ENCODE data around the gene CMIP.
"Not testable (repeated sequence)": the region's sequence is repeated elsewhere in the genome, so short reads cannot be mapped to it uniquely, and the experiment has no call there.

The CMIP gene

DNA sequence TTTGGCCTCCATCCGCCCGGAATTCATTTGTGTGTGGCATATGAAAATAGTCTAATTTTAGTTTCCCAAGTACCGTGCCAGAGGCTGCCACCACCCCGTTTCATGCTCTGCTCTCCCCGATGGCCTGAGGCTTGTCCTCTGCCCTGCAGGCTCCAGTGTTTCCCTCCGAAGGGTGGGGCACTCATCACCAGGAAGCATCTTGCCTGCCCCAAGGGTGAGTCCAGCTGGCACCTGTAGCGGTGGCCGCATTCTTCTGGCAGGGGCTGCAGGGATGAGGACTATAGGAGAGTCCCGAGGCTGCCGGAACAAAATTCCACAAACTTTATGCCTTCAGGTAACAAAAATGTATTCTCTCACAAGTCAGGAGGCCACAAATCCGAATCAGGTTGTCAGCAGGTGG, 23.1 kb upstream of the CMIP start:
- DNase-seq: no peak

DNA sequence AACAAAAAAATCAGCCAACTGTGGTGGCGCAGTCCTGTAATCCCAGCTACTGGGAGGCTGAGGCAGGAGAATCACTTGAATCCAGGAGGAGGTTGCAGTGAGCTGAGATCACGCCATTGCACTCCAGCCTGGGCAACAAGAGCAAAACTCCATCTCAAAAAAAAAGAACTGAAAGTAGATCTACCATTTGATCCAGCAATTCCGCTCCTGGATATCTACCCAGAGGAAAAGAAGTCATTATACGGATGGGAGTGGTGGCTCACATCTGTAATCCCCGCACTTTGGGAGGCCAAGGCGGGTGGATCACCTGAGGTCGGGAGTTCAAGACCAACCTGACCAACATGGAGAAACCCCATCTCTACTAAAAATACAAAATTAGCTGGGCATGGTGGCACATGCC, 22.5 kb upstream of the CMIP start:
- DNase-seq: not testable (repeated sequence)

DNA sequence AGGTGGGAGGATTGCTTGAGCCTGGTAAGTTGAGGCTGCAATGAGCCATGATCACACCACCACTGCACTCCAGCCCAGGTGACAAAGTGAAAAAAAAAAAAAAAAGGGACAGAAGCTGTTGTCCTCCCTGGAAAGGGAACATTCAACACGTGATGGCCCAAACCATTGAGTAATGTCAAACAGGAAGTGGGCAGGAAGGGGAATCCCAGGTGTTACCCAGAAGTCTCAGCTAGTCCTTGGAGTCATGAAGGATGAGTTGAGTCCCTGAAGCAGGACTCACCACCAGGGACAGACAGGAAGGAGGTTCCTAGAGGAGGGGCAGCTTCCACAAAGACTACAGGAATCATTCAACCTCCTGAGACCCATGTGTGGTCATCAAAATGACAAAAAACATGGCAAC, 19.8 kb upstream of the CMIP start:
- no peak for DNase-seq

GRCh38 chr16:81427219-81427618, 17.4 kb upstream of the CMIP start:
- DNase-seq: no peak

- DNase-seq: peak; percentile 24
Observed at GRCh38 chr16:81429045-81429521, 15.5 kb upstream of the CMIP start.

GRCh38 chr16:81431554-81432353, 12.9 kb upstream of the CMIP start:
- no peak for DNase-seq

- DNase-seq: no peak
Observed at GRCh38 chr16:81432937-81433557, 11.6 kb upstream of the CMIP start.

- no peak for DNase-seq
Observed at GRCh38 chr16:81435103-81435502, 9.5 kb upstream of the CMIP start.

- no peak for DNase-seq
Observed at GRCh38 chr16:81435567-81435966, 9.0 kb upstream of the CMIP start.

GRCh38 chr16:81436386-81436785, 8.2 kb upstream of the CMIP start:
- DNase-seq: no peak

GRCh38 chr16:81437865-81438264, 6.7 kb upstream of the CMIP start:
- no peak for DNase-seq

DNA sequence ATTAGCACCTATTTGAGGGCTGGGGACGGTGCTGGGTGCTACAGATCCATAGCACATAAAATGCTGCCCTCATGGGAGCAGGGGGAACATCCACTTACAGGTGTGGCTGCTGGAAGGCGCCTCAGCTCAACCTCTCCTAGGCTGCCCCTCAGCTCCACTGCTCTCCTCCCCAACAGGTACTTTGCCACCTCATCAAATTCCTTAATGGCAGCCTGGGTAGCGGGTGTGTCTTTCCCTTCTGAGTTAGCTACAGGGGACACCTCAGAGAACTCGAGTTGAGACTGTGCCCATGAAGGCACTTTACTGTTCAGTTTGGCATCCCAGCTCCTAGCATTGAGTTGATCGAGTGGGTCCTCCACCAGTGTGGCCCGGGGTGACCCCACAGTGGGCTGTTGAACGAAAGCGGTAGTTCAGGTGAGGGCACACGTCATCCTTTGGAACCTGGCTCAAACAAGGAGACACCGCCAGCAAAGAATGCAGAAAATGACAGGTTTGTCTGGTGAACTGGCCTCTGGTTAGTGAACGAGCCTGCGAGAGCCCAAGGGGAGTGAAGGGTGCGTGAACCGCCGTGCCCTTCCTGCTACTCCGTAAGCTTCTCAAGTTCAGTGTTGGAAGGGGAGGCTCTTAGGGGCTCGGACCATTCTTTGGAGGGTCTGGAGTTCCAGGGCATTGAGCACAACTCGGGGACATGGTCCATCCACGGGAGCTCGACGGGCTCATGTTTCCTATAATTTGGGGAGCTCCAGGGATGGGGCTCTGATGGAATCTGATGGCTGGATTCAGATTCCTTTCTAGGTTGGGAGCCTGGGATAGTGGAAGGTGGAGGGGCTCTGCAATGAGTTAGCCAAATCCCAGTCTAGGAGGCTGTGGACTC, 3.5 kb upstream of the CMIP start:
- DNase-seq: no peak

DNA sequence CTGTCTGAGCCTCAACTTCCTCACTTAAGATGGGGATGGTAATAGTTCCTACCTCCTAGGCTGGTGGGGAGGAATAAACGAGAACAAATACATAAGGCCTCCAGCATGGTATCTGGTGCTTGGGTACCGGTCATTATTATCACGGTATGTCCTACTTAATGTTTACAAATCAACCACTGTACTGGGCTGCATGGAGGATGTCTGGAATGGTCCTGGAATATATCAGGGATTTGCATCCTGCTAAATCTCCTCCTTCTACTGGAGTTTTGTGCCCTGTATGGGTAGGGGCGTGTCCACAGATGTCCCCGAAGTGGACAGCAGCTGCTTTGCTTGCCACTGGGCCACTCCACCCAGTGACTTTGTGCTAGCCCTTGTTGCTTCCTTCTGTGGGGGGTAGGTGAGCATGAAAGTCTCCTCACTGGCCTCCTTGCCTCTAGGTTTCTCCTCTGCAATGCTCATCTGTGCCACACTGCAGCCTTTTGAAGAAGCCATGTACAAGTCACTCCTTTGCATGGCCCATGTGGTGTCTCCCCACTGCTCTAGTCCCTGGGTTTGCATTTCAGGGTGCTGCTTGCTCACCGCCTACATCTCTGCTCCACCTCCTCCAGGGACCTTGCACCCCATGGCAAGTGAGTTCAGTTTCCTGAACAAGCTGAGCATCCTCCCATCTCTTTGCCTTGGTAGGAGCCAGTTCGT, 2.2 kb upstream of the CMIP start:
- no peak for DNase-seq

- DNase-seq: no peak
Observed at GRCh38 chr16:81442916-81443687, 1.5 kb upstream of the CMIP start.

DNA sequence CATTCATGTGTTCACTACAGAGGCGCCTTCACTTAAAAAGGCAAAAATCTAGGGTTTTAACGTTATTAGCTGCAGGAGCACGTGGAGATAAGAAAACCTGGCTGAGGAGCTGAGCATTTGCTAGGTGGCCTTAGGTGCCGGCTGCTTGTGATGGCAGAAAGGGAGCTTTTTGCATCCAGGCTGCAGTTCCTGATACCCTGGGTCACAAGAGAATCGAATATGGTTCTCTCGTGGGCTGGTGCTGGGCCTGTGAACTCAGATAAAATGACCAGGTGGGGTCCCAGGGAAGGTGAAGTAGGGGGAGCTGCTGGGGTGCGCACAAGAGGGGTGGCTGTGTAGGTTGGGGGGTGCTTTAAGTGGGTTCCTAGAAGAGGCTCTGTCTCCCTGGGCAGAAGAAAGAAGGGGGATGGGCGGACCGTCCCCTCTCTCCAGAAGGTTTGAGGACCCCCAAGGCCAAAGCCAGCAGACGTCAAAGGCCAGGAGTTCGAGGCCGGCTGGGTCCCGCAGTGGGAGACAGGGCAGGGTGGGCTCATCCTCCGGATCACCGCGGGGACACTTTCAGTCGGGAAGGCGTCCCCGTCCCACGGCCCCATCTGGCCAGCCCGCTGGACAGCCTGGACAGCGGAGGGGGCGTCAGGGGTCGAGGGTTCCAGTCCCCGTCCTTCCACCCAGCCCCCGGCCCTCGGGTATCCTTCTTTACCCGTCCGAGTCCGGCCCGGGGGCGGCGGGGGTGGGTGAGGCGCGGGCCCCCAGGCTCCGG, 740 bp upstream of the CMIP start:
- no peak for DNase-seq

- DNase-seq: peak; percentile 48
Observed at GRCh38 chr16:81445143-81445961, 744 bp downstream of the CMIP start.

DNA sequence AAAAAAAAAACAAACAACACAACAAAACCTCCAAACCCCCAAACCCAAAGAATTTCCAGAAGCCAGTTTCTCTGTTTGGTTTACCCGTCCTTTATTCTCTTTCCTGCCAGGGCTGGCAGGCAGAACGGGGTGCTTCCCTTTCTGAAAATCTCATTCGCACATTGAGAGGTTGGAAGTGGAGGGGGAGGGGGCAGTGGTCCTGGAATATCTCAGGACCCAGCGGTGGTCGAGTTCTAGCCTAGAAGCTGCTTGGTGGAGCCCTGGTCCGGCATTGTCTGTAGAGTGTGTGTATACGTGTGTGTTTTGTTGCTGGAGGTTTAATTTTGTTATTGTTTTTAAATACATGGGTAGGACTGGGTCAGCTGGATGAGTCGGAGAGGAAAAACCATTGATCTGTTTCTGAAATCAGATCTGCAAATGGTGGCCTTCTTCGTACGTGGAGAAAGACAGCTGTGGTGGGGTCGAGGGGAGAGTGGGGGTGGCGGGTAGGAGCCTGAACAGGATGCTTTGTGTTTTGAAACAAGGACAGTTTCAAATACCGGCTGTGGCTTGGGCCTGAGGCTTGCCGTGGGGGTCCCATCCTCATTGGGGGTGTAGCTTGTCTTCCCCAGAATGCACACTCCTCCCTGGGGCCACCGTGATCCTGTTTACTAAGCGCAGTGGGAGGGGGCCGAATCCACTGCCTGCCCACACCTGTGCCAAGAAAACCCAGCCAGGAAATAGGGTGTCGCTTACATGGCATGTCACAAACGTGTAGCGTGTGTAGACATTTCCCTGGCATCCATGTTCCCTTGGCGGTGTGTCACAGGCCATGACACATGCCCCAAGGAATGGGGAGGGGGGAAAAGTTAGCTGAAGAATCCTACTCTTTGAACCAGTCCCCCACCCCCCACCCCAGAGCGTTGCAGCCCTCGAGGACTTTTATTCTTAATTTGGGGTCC, 1.6 kb downstream of the CMIP start:
- peak; percentile 55 for DNase-seq

DNA sequence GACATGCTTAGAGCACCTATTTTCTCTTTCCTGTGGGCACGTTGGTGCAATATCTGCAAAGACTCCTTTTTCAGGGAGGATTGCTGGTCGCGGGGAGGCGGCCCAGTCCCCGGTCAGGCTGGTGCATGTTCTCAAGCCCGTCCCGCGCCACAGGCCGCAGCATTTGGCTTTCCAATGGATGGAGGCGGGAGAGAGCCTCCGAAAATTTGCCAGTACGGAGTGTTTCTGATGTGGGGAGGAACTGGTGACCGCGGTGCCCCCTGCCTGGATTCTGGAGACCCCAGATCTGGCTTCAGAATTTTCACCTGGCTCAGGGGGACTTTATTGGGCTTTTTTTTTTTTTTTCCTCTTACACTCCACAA, 2.3 kb downstream of the CMIP start:
- DNase-seq: no peak

GRCh38 chr16:81447383-81448101, 2.9 kb downstream of the CMIP start:
- no peak for DNase-seq
